ENCODE data around the gene C1QTNF12.

GRCh38 chr1:1230656-1231399 lies 15.7 kb downstream of the C1QTNF12 start:
- no peak for TF ChIP-seq POLR2A (IDR thresholded peaks at IDR 0.05; ENCODE audit: low read depth)
- no peak for TF ChIP-seq CTCF (IDR thresholded peaks at IDR 0.05)
- TF ChIP-seq EP300 (IDR thresholded peaks at IDR 0.05) = no peak
- no peak for TF ChIP-seq POLR2AphosphoS5 (IDR thresholded peaks at IDR 0.05)
